ENCODE results near the gene ARFGEF2.
A peak's percentile ranks its signal among the peaks of the same experiment; 100 is the strongest.
"Not testable (repeated sequence)": the region's sequence is repeated elsewhere in the genome, so short reads cannot be mapped to it uniquely, and the experiment has no call there.

Gene ARFGEF2
- 133 to 201 (median 187) reads per million in 9 experiments for total RNA-seq

- Mint-ChIP-seq H3K4me3 (peak within 1 kb of the TSS; percentile 81 to 95), H3K9me3 (no peaks in the 10 kb centered on the region), H3K27me3 (no peaks in the 10 kb centered on the region), H3K4me1 (ENCODE audit: low read depth in 2 of 2) (peaks cover 29 to 44% of the 10 kb centered on the region in 2 donors), H3K36me3 (ENCODE audit: insufficient read depth) (peaks cover 14% of the 10 kb centered on the region), H3K27ac (peak within 1 kb of the TSS; percentile 91 to 99)
- DNase-seq (peak; percentile 89 to 94 (median 91)), ATAC-seq (replicated peaks) (peak; percentile 90)
Observed at GRCh38 chr20:48921168-48921882, at the start of gene ARFGEF2. TSS of gene ARFGEF2 (plus strand) at chr20:48921711. CDS start at chr20:48921890, 179 bp downstream.

DNA sequence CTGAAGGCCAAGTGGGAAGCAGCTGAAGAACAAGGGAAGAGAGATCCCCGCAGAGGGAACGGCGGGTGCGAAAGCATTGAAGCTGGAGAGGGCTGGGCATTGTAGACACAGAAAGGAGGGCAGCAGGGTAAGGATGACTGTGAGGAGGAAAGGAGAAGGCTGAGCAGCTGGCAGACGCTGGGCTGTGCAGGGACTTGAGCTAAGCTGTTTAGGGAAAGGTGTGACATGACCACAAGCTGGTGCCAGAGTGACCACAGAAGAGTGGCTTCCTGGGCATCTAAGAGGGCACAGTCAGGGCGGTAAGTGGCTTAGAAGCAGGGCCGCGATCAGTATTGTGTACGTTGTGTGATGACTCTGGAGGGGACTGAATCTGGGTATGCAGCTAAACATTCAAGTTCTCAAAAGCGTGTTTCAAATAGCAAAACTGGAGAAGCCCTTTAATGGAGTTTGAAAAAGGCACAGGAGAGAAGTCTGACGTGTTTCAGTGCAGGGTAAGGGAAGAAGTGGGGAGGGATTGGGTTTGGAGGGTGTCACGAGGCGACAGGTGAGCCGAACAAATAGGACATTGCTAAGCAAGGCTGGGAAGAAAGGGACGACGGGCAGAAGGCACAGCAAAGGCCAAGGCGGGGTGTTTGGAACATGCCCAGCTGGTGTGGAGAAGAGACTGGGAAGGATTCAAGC is 46.1 kb upstream of the ARFGEF2 start:
- no peaks in the 10 kb centered on the region for H3K36me3 Mint-ChIP-seq (ENCODE audit: insufficient read depth)
- no peak overlapping the region for H3K4me3 Mint-ChIP-seq
- no peak for DNase-seq
- H3K4me1 Mint-ChIP-seq (ENCODE audit: low read depth in 2 of 2): peaks cover 19 to 20% of the 10 kb centered on the region in 2 donors
- peak overlapping the region in 1 of 2 donors; percentile 3 for H3K27ac Mint-ChIP-seq
- no peaks in the 10 kb centered on the region for H3K27me3 Mint-ChIP-seq
- peak; percentile 37 for ATAC-seq (replicated peaks)
- no peaks in the 10 kb centered on the region for H3K9me3 Mint-ChIP-seq

GRCh38 chr20:48875914-48876240 is 45.6 kb upstream of the ARFGEF2 start:
- Mint-ChIP-seq H3K27me3 (no peaks in the 10 kb centered on the region), H3K9me3 (no peaks in the 10 kb centered on the region), H3K4me1 (ENCODE audit: low read depth in 2 of 2) (peaks cover 19 to 20% of the 10 kb centered on the region in 2 donors), H3K4me3 (no peak overlapping the region), H3K36me3 (ENCODE audit: insufficient read depth) (no peaks in the 10 kb centered on the region), H3K27ac (peak overlapping the region in 1 of 2 donors; percentile 3)
- no peak for DNase-seq
- no peak for ATAC-seq (replicated peaks)

GRCh38 chr20:48877304-48877703 is 44.2 kb upstream of the ARFGEF2 start:
- Mint-ChIP-seq H3K27ac (no peak overlapping the region), H3K36me3 (ENCODE audit: insufficient read depth) (no peaks in the 10 kb centered on the region), H3K27me3 (no peaks in the 10 kb centered on the region), H3K4me1 (ENCODE audit: low read depth in 2 of 2) (peaks cover 16 to 20% of the 10 kb centered on the region in 2 donors), H3K9me3 (no peaks in the 10 kb centered on the region), H3K4me3 (no peak overlapping the region)
- peak; percentile 92 for ATAC-seq (replicated peaks)
- peak in 2 of 3 experiments; percentile 26 to 35 for DNase-seq

- H3K27ac Mint-ChIP-seq: no peak overlapping the region
- no peaks in the 10 kb centered on the region for H3K9me3 Mint-ChIP-seq
- no peak for ATAC-seq (replicated peaks)
- H3K4me1 Mint-ChIP-seq (ENCODE audit: low read depth in 2 of 2): peaks cover 11 to 16% of the 10 kb centered on the region in 2 donors
- H3K4me3 Mint-ChIP-seq: no peak overlapping the region
- DNase-seq: no peak
- H3K36me3 Mint-ChIP-seq (ENCODE audit: insufficient read depth): no peaks in the 10 kb centered on the region
- no peaks in the 10 kb centered on the region for H3K27me3 Mint-ChIP-seq
Observed at GRCh38 chr20:48878534-48879248, 42.8 kb upstream of the ARFGEF2 start.

DNA sequence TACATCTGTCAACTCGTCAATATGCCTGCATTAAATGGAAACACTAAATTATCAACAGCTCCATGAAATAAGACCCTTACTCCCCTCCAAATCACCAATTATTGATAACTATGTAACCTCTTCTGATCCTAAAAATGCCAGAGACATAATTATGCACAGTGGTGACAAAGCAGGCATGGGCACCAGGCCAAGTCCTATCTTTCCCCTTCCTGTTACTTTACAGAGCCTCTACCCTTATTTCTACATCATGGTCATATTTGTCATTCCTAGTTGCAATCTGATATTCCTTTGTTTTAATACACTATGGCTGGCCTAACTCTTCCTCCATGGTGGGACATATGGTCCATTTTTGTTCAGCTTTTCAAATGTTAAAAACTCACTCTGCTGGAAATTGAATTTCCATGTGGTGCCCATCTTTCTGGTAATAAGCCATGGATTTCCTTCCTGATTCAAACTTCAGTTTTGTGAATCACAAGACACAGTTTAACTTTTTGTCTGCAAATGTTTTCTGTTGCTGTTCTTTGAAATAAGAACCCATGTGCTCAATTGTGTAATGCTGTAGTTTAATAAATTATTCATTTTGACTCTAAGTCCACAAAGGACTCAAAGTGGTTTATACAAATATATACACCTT is 41.8 kb upstream of the ARFGEF2 start:
- no peaks in the 10 kb centered on the region for H3K27me3 Mint-ChIP-seq

DNA sequence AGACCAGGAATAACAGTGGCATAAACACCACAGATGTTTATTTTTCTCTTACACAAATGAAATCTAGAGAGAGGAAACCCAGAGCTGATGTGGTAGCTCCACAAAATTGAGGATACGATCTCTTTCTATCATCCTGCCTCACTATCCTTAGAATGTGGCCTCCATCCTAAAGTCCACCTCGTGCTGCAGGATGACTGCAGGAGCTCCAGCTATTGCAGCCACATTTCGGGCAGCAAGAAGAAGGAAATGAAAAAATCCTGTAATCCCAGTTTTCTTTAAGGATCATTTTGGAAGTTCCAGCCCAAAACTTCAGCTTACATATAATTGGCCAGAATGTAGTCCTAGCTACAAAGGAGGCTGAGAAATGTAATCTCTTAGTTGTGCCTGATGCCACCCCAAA is 41.2 kb upstream of the ARFGEF2 start:
- DNase-seq: no peak
- Mint-ChIP-seq H3K27me3 (no peaks in the 10 kb centered on the region), H3K4me1 (ENCODE audit: low read depth in 2 of 2) (peaks cover 5 to 8% of the 10 kb centered on the region in 2 donors)

More for the DNA sequence above, 41.8 kb upstream of the ARFGEF2 start:
- no peak overlapping the region for H3K4me3 Mint-ChIP-seq
- DNase-seq (no peak), ATAC-seq (replicated peaks) (no peak)
- H3K4me1 Mint-ChIP-seq (ENCODE audit: low read depth in 2 of 2): peaks cover 11 to 14% of the 10 kb centered on the region in 2 donors
- H3K36me3 Mint-ChIP-seq (ENCODE audit: insufficient read depth): no peaks in the 10 kb centered on the region
- H3K9me3 Mint-ChIP-seq: no peaks in the 10 kb centered on the region
- no peak overlapping the region for H3K27ac Mint-ChIP-seq

DNA sequence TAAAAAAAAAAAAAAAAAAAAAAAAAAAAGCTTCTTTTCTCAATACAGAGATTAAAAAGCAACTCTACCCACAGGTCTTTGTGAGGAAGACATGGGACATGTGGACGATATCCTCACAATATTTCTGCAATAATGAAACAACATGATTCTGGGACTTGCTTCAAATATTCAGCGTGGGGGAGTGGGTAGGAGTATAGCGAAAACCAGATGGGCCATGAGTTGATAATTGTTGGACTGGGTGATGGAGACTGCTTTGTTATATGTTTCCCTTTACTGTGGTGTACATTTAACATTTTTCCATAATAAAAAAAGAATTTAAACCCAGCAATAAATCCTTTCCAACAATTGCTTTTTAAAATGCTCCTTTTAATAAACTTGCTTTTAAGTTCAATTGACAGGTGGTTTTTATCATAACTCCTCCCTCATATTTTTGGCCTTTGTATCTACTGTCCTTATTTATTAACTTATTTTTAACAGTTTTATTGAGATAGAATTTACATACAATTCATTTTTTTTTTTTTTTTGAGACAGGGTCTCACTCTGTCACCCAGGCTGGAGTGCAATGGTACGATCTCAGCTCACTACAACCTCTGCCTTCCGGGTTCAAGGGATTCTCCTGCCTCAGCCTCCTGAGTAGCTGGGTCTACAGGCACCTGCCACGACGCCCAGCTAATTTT is 40.4 kb upstream of the ARFGEF2 start:
- H3K36me3 Mint-ChIP-seq (ENCODE audit: insufficient read depth): no peaks in the 10 kb centered on the region
- H3K4me1 Mint-ChIP-seq (ENCODE audit: low read depth in 2 of 2): peaks cover 0 to 2% of the 10 kb centered on the region in 2 donors
- no peaks in the 10 kb centered on the region for H3K9me3 Mint-ChIP-seq
- H3K27ac Mint-ChIP-seq: no peak overlapping the region
- no peaks in the 10 kb centered on the region for H3K27me3 Mint-ChIP-seq
- ATAC-seq (replicated peaks) (no peak), DNase-seq (no peak)
- H3K4me3 Mint-ChIP-seq: no peak overlapping the region

More for the DNA sequence above, 41.2 kb upstream of the ARFGEF2 start:
- Mint-ChIP-seq H3K9me3 (no peaks in the 10 kb centered on the region), H3K36me3 (ENCODE audit: insufficient read depth) (no peaks in the 10 kb centered on the region), H3K27ac (no peak overlapping the region), H3K4me3 (no peak overlapping the region)
- no peak for ATAC-seq (replicated peaks)

DNA sequence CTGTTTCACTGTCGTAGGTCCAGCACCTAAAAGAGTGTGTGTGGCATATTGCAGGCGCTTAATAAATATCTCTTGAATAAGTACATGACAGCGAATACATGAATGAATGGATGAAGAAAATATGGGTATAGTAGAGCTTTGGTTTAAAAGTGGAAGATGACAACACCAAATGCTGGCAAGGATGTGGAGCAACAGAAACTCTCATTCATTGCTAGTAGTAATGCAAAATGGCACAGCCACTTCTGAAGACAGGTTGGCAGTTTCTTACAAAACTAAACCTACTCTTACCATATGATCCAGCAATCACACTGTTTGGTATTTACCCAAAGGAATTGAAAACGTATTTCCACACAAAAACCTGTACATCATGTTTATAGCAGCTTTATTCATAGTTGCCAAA is 36.3 kb upstream of the ARFGEF2 start:
- Mint-ChIP-seq H3K27me3 (peaks cover 0 to 3% of the 10 kb centered on the region in 2 donors), H3K36me3 (ENCODE audit: insufficient read depth) (no peaks in the 10 kb centered on the region), H3K4me3 (no peak overlapping the region), H3K27ac (no peak overlapping the region), H3K4me1 (ENCODE audit: low read depth in 2 of 2) (no peaks in the 10 kb centered on the region), H3K9me3 (no peaks in the 10 kb centered on the region)
- DNase-seq (no peak), ATAC-seq (replicated peaks) (no peak)

DNA sequence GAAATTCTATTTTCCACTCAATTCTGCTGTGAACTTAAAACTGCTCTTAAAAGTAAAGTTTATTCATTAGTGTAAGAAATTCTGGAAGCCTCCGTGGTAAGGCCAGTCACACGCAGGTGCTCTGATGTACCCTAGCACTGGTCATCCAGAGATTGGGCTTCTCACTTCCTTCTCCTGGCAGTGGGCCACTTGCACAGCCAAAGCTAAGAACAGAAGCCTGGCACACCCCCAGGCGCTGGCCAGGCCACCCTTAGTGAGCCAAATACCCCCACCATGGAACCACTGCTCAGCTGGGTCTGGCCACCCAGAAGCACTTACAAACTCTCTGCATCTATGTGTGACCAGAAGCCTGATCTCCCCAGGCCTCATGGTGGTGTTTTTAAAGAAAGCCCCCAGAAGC is 35.3 kb upstream of the ARFGEF2 start:
- no peaks in the 10 kb centered on the region for H3K9me3 Mint-ChIP-seq
- no peak for DNase-seq
- no peak for ATAC-seq (replicated peaks)
- H3K27ac Mint-ChIP-seq: no peak overlapping the region
- H3K27me3 Mint-ChIP-seq: peaks cover 0 to 5% of the 10 kb centered on the region in 2 donors
- no peak overlapping the region for H3K4me3 Mint-ChIP-seq
- no peaks in the 10 kb centered on the region for H3K4me1 Mint-ChIP-seq (ENCODE audit: low read depth in 2 of 2)
- H3K36me3 Mint-ChIP-seq (ENCODE audit: insufficient read depth): no peaks in the 10 kb centered on the region

GRCh38 chr20:48886811-48887210 is 34.7 kb upstream of the ARFGEF2 start:
- Mint-ChIP-seq H3K27ac (no peak overlapping the region), H3K9me3 (no peaks in the 10 kb centered on the region), H3K4me1 (ENCODE audit: low read depth in 2 of 2) (no peaks in the 10 kb centered on the region), H3K36me3 (ENCODE audit: insufficient read depth) (no peaks in the 10 kb centered on the region), H3K27me3 (peaks cover 0 to 5% of the 10 kb centered on the region in 2 donors), H3K4me3 (no peak overlapping the region)
- ATAC-seq (replicated peaks) (no peak), DNase-seq (no peak)

- H3K27me3 Mint-ChIP-seq; H3K4me3 Mint-ChIP-seq; H3K36me3 Mint-ChIP-seq (ENCODE audit: insufficient read depth); H3K27ac Mint-ChIP-seq; ATAC-seq (replicated peaks); H3K4me1 Mint-ChIP-seq (ENCODE audit: low read depth in 2 of 2); DNase-seq; H3K9me3 Mint-ChIP-seq: not testable (repeated sequence)
Observed at GRCh38 chr20:48888517-48888916, 33.0 kb upstream of the ARFGEF2 start.

Data from effector memory CD8-positive, alpha-beta T cell (primary cell).